Thyroid gland (tissue), 4 donors: Measurements from ENCODE around the gene ELL.

Experiments
- CTCF ChIP-seq, 6 experiments: fragments of 200-600 bp in 3 of 6; fragments of 450-650 bp in 3 of 6; sonication (generic) in 3 of 6; IDR thresholded peaks; one replicate each; pipeline ENCODE4 v1.5.1; 2016 to 2019; ENCODE audit warnings: antibody characterized with exemption in 6 of 6, mild to moderate bottlenecking in 2 of 6, inconsistent platforms in 1 of 6, moderate library complexity in 1 of 6
- POLR2A ChIP-seq, 2 donors: fragments of 450-650 bp; IDR thresholded peaks; one replicate each; pipeline ENCODE4 v1.6.1; 2017; ENCODE audit warnings: antibody characterized with exemption in 2 of 2, mild to moderate bottlenecking in 2 of 2, moderate library complexity in 1 of 2

DNA sequence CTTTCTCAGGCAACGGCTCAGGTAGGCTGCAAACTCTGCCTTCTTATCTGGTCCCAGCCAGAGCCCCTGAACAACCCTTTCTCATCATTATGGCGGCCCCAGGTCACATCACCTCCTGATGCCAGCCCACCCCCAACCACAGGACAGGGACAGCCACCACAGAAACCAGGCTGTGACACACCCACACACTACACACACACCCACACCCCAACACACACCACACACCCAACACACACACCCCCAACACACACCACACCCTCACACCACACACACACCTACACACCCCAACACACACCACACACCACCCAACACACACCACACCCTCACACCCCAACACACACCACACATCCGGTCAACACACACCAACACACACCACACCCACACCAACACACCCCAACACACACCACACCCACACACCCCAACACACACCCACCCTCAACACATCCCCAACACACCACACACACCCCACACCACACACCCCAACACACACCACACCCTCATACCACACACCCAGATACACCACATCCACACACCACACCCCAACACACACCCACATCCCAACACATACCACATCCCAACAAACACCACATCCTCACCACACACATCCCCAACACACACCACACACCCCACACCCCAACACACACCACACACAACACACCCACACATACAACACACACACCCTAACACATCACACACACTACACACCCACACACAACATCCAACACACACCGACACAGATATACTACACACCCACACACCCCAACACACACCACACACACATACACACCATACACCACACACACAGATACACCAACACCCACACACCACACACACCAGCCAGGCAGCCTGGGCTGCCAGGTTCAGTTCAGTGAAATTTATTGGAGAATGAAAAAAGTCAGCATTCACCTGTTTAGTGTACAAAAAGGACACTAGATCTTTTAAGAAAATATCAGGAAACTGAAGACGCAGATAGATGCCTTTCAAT lies 79.8 kb downstream of the ELL start:
- TF ChIP-seq CTCF (IDR thresholded peaks at IDR 0.05) (no peak), POLR2A (IDR thresholded peaks at IDR 0.05) (no peak)
